HCT116 (cell line): ENCODE results near the gene CARNS1. TPM values are rescaled to one million over a fixed set of nuclear protein-coding genes. Genes with fewer than 3 reads are reported as not detected.

ENCODE experiments used
- ATAC-seq: fragments of 200-7000 bp; cut with Tn5 transposase; 2 replicates; pipeline ENCODE4 v1.9.1; 2020; ENCODE audit warnings: mild to moderate bottlenecking, moderate library complexity
- BruUV-seq: library from RNA; stranded (reverse); fragments of 400-500 nt; replicated peaks from 2 replicates; lab custom pipeline; 2021; lab: Mats Ljungman, UMichigan
- CTCF ChIA-PET: fragments of 300-600 bp; sonication (Branson Sonifier 250); formaldehyde crosslinking; loops from one replicate; lab custom pipeline; 2021; ENCODE audit warnings: antibody characterized with exemption; lab: Charles Lee
- POLR2A ChIA-PET: fragments of 300-600, 350-600 bp; sonication (Branson Sonifier 250); formaldehyde crosslinking; loops from one replicate; lab custom pipeline; 2021; ENCODE audit warnings: antibody characterized with exemption; lab: Charles Lee
- RAD21 ChIA-PET, 2 experiments: fragments of 300-600 bp; sonication (Branson Sonifier 250); formaldehyde crosslinking; loops; one replicate each; lab custom pipeline; 2023; ENCODE audit warnings: low total read pairs in 2 of 2; ENCODE audit not compliant: uncharacterized antibody in 2 of 2, unreplicated experiment in 2 of 2, low non-redundant PET in 1 of 2; lab: Charles Lee
- DNase-seq: peaks from one replicate; pipeline ENCODE4 v3.0.0-alpha.2; 2010; ENCODE audit warnings: low read depth, low spot score
- H2AFZ ChIP-seq: fragments of 200-600 bp; shearing (Covaris generic), sonication (generic); 2 replicates; pipeline ENCODE4 v1.6.1; 2017; ENCODE audit warnings: low read depth, mixed run types, mixed read lengths, antibody characterized with exemption, low read length; ENCODE audit not compliant: poor library complexity, severe bottlenecking
- H3K27ac ChIP-seq: 2 replicates; pipeline ENCODE4 v1.5.1; 2012; ENCODE audit warnings: low read depth, low read length
- H3K27me3 ChIP-seq: fragments of 200-600 bp; sonication (generic); 2 replicates; pipeline ENCODE4 v1.6.1; 2016; ENCODE audit warnings: mixed run types, low read length, mixed read lengths; ENCODE audit not compliant: insufficient read depth
- H3K36me3 ChIP-seq, 2 experiments: fragments of 200-500 bp in 1 of 2; fragments of 200-600 bp in 1 of 2; sonication (Bioruptor generic) in 1 of 2; sonication (generic) in 1 of 2; 2 replicates each; pipeline versions ENCODE4 v1.5.1 to v1.6.1; 2014 to 2016; ENCODE audit warnings: low read length in 2 of 2, inconsistent platforms in 1 of 2, mixed read lengths in 1 of 2, mixed run types in 1 of 2; ENCODE audit not compliant: insufficient read depth in 2 of 2, control insufficient read depth in 1 of 2
- H3K4me1 ChIP-seq, 2 experiments: fragments of 200-600 bp in 1 of 2; sonication (generic) in 1 of 2; 2 replicates each; pipeline versions ENCODE4 v1.5.1 to v1.6.1; 2012 to 2017; ENCODE audit warnings: low read length in 2 of 2, inconsistent platforms in 1 of 2, mild to moderate bottlenecking in 1 of 2, mixed read lengths in 1 of 2, mixed run types in 1 of 2, moderate library complexity in 1 of 2; ENCODE audit not compliant: insufficient read depth in 2 of 2, control insufficient read depth in 1 of 2
- H3K4me2 ChIP-seq: fragments of 200-600 bp; sonication (generic); 2 replicates; pipeline ENCODE4 v1.6.1; 2017; ENCODE audit warnings: mixed run types, low read length, mixed read lengths
- H3K4me3 ChIP-seq, 2 experiments: fragments of 200-600 bp in 1 of 2; sonication (generic) in 1 of 2; replicated peaks in 1 of 2; 2 replicates each; pipeline ENCODE4 v1.5.1; 2011 to 2016; ENCODE audit warnings: low read length in 2 of 2, control low read depth in 1 of 2, low read depth in 1 of 2, mild to moderate bottlenecking in 1 of 2, mixed read lengths in 1 of 2, mixed run types in 1 of 2
- H3K79me2 ChIP-seq: fragments of 200-600 bp; sonication (generic); 2 replicates; pipeline ENCODE4 v1.6.1; 2017; ENCODE audit warnings: mild to moderate bottlenecking, mixed run types, low read length, moderate library complexity, mixed read lengths; ENCODE audit not compliant: insufficient read depth
- H3K9ac ChIP-seq: fragments of 200-600 bp; sonication (generic); 2 replicates; pipeline ENCODE4 v1.6.1; 2016; ENCODE audit warnings: low read length, mixed read lengths
- H3K9me2 ChIP-seq: fragments of 200-600 bp; sonication (generic), shearing (Covaris generic); 2 replicates; pipeline ENCODE4 v1.6.1; 2017; ENCODE audit warnings: mixed run types, mild to moderate bottlenecking, moderate library complexity; ENCODE audit not compliant: insufficient read depth
- H3K9me3 ChIP-seq, 2 experiments: fragments of 200-500 bp in 1 of 2; fragments of 200-600 bp in 1 of 2; sonication (Bioruptor generic) in 1 of 2; sonication (generic) in 1 of 2; 2 replicates each; pipeline ENCODE4 v1.6.1; 2014 to 2017; ENCODE audit warnings: low read length in 2 of 2, mixed read lengths in 2 of 2, inconsistent platforms in 1 of 2, low read depth in 1 of 2, mild to moderate bottlenecking in 1 of 2, mixed run types in 1 of 2, moderate library complexity in 1 of 2; ENCODE audit not compliant: control insufficient read depth in 1 of 2, insufficient read depth in 1 of 2
- H4K20me1 ChIP-seq: fragments of 200-600 bp; sonication (generic), shearing (Covaris generic); 2 replicates; pipeline ENCODE4 v1.6.1; 2017; ENCODE audit warnings: mixed run types, mild to moderate bottlenecking, moderate library complexity; ENCODE audit not compliant: insufficient read depth
- CBX3 ChIP-seq: IDR thresholded peaks from 2 replicates; pipeline ENCODE4 v1.6.1; 2012; ENCODE audit warnings: low read depth
- CTCF ChIP-seq, 3 experiments: fragments of 200-600 bp in 1 of 3; sonication (generic) in 1 of 3; IDR thresholded peaks in 2 of 3; conservative IDR thresholded peaks in 1 of 3; 2 replicates each; pipeline ENCODE4 v1.5.1; 2012 to 2017; ENCODE audit warnings: low read depth in 2 of 3, low read length in 2 of 3, antibody characterized with exemption in 1 of 3, borderline replicate concordance in 1 of 3, control low read depth in 1 of 3, mild to moderate bottlenecking in 1 of 3, mixed read lengths in 1 of 3, mixed run types in 1 of 3, moderate library complexity in 1 of 3; ENCODE audit not compliant: insufficient read depth in 1 of 3
- EGR1 ChIP-seq: IDR thresholded peaks from 2 replicates; pipeline ENCODE4 v1.6.1; 2012; ENCODE audit warnings: low read depth
- EZH2 ChIP-seq: fragments of 200-600 bp; sonication (generic); IDR thresholded peaks from 2 replicates; pipeline ENCODE4 v1.6.1; 2017; ENCODE audit warnings: antibody characterized with exemption, mixed run types
- EZH2phosphoT487 ChIP-seq: fragments of 200-600 bp; IDR thresholded peaks from 2 replicates; pipeline ENCODE4 v1.6.1; 2018; ENCODE audit warnings: antibody characterized with exemption, borderline replicate concordance
- POLR2AphosphoS5 ChIP-seq: IDR thresholded peaks from 2 replicates; pipeline ENCODE4 v1.6.1; 2011; ENCODE audit warnings: mild to moderate bottlenecking, low read depth, low read length, moderate library complexity
- SIN3A ChIP-seq: IDR thresholded peaks from 2 replicates; pipeline ENCODE4 v1.6.1; 2012; ENCODE audit warnings: low read depth
- SP1 ChIP-seq: IDR thresholded peaks from 2 replicates; pipeline ENCODE4 v1.6.1; 2012; ENCODE audit warnings: low read depth
- TCF7L2 ChIP-seq: IDR thresholded peaks from 2 replicates; pipeline ENCODE4 v1.7.0; 2011; ENCODE audit warnings: borderline replicate concordance, inconsistent platforms; ENCODE audit not compliant: insufficient read depth, insufficient read length; ENCODE audit errors: extremely low read depth
- ZFX ChIP-seq: fragments of 450-650 bp; IDR thresholded peaks from 2 replicates; pipeline ENCODE4 v1.6.1; 2017
- ZNF274 ChIP-seq: fragments of 200-500 bp; sonication (Bioruptor generic); IDR thresholded peaks from 2 replicates; pipeline ENCODE4 v1.6.1; 2014; ENCODE audit warnings: mild to moderate bottlenecking, low read depth, low read length, inconsistent platforms
- intact Hi-C: fragments of 100-400 bp; cut with micrococcal nuclease; formaldehyde crosslinking; loops from 2 replicates; pipeline ENCODE4 v1.10.0; 2022
- total RNA-seq: library from RNA; stranded (reverse); gene quantifications from one replicate; pipeline ENCODE4 v1.2.1, GENCODE V29; 2021; ENCODE audit not compliant: unreplicated experiment
- TF ChIP-seq, protein P1 (sequence below): IDR thresholded peaks from 2 replicates; pipeline ENCODE4 v1.6.1; 2012

CARNS1 gene
- total RNA-seq, 1 experiment from 2014 or later: 1.0 TPM

GRCh38 chr11:67413266-67413849 is 2.1 kb upstream of the CARNS1 start (continued):
- no peak for TF ChIP-seq ZFX

DNA sequence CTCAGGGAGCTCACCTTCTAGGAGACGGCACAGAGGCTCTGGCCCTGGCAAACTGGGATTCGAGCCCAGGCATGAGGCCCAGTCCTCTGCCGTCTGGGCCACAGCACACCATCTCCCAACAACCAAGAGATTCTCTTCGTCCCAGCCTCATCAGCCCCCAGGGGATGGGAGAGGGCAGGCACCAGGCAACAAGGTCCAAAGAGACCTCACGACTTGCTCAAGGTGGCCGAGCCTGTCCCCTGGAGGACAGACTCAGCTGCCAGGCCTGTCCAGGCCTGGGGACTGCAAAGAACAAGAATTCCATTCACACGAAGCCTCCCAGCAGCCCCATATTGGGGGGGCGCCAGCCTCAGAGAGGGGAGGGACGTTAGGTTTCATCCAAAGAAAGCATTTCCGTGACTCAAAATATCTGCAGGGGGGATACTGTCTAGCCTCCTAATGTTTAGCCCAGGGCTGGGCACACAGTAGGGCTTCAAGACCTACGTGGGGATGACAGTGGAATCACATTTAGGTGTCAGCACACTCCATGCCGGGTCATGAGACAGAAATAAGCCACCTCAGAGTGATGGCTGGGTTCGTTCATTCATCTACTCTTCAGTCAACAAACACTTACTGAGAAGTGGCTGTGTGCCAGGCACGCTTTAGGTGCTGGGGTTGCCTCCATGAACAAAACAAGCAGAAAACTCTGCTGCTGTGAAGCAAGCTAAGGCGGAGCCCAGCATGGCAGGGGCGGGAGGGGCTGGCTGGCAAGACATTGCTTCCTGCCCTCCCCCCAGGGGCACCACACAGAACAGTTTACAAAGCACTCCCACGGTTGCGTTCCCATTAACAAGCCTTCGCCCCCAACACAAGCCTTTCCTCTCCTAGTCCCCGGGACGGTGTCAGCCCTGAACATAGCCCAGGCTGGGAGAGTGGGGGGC is 1.2 kb downstream of the CARNS1 start:
- H3K9ac ChIP-seq: no peak overlapping the region
- H3K4me2 ChIP-seq: peak overlapping the region; percentile 81
- no TSS peak for BruUV-seq
- intact Hi-C loops: no loop called here
- no peaks in the 10 kb centered on the region for H3K36me3 ChIP-seq
- no peak for DNase-seq
- ATAC-seq: no peak
- H2AFZ ChIP-seq: no peak overlapping the region
- no peaks in the 10 kb centered on the region for H3K79me2 ChIP-seq
- ChIA-PET RAD21 (no interaction called here), POLR2A (no interaction called here), CTCF (interaction anchor here (1.8 kb wide), 1 partner anchor 15 kb away, joined by 8 read pairs; the partner anchor contains the start of gene PPP1CA)
- no peaks in the 10 kb centered on the region for H3K9me3 ChIP-seq
- H3K4me3 ChIP-seq: no peak overlapping the region
- no peaks in the 10 kb centered on the region for H3K9me2 ChIP-seq
- peaks cover 19 to 45% of the 10 kb centered on the region in 2 experiments; a peak in 3 of 4 replicates for H3K4me1 ChIP-seq
- H4K20me1 ChIP-seq: no peaks in the 10 kb centered on the region
- H3K27me3 ChIP-seq: no peaks in the 10 kb centered on the region
- peak overlapping the region; percentile 18; the same call in 1 of the 2 replicates for H3K27ac ChIP-seq
- TF ChIP-seq SIN3A (no peak), EGR1 (no peak), POLR2AphosphoS5 (no peak), CBX3 (no peak), SP1 (no peak), EZH2phosphoT487 (no peak), CTCF (IDR thresholded peaks at IDR 0.05 in 2 of 3, conservative IDR thresholded peaks at IDR 0.05 in 1 of 3; ENCODE audit: borderline replicate concordance in 1 of 3, insufficient read depth in 1 of 3, low read depth in 2 of 3, low read length in 2 of 3) (no peak), EZH2 (no peak), ZNF274 (no peak), ZFX (no peak), TCF7L2 (no peak)
- TF ChIP-seq, protein P1, sequence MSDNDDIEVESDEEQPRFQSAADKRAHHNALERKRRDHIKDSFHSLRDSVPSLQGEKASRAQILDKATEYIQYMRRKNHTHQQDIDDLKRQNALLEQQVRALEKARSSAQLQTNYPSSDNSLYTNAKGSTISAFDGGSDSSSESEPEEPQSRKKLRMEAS: no peak
